Stimulated activated CD4-positive, alpha-beta T cell treated with anti-CD3 and anti-CD28 coated beads, Interleukin-15, amount 100 ng/mL, for 1 hour (primary cell): ENCODE data around the gene ZNF19.
"Not testable (repeated sequence)": the region's sequence is repeated elsewhere in the genome, so short reads cannot be mapped to it uniquely, and the experiment has no call there.

Experiments
- DNase-seq, 2 donors: peaks; one replicate each; pipeline ENCODE4 v3.0.0-alpha.2; 2020; ENCODE audit warnings: low read depth in 1 of 2, low spot score in 1 of 2

ZNF19 gene

DNA sequence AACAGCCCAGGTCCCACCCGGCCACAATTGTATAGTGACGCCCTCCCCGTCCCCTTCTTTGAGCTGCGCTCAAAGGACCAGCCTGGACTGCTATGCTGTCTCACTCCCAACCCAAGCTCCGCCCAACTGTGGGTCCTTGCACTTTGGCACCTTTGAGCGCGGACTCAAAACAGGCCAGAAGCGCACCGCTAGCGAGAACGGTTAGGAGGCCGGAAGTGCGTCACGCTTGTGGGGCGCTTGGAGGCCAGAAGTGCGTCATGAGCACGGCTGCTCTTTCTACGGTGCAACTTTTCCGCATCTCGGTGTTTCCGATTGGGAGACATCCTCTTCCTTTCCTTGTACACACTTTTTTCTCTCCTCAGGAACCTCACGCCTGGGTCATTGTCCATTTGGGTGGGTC lies at the start of gene ZNF19:
TSS of gene ZNF19 (minus strand) at position 203 of the 400 bp plus-strand sequence. CDS start 7,210 bp downstream, outside the sequence.
- no peak for DNase-seq

DNA sequence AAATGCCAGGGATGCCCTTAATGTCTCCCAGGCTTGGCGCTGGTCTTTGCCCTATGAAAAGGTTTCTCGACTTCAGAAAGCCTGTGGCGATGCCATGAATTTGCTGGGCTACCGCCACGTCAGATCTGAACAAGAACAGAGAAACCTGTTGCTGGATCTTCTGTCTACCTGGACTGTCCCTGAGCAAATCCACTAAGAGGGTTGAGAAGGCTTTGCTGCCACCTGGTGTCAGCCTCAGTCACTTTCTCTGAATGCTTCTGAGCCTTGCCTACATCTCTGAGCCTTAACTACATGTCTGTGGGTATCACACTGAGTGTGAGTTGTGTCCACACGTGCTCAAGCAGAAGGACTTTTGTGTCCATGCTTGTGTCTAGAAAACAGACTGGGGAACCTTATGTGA lies 48.5 kb upstream of the ZNF19 start:
- DNase-seq, result no peak

DNA sequence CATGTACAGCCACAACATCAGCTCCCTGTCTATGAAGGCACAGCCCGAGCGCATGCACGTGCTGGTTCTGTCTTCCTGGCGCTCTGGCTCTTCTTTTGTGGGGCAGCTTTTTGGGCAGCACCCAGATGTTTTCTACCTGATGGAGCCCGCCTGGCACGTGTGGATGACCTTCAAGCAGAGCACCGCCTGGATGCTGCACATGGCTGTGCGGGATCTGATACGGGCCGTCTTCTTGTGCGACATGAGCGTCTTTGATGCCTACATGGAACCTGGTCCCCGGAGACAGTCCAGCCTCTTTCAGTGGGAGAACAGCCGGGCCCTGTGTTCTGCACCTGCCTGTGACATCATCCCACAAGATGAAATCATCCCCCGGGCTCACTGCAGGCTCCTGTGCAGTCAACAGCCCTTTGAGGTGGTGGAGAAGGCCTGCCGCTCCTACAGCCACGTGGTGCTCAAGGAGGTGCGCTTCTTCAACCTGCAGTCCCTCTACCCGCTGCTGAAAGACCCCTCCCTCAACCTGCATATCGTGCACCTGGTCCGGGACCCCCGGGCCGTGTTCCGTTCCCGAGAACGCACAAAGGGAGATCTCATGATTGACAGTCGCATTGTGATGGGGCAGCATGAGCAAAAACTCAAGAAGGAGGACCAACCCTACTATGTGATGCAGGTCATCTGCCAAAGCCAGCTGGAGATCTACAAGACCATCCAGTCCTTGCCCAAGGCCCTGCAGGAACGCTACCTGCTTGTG lies 47.8 kb upstream of the ZNF19 start:
- no peak for DNase-seq

DNA sequence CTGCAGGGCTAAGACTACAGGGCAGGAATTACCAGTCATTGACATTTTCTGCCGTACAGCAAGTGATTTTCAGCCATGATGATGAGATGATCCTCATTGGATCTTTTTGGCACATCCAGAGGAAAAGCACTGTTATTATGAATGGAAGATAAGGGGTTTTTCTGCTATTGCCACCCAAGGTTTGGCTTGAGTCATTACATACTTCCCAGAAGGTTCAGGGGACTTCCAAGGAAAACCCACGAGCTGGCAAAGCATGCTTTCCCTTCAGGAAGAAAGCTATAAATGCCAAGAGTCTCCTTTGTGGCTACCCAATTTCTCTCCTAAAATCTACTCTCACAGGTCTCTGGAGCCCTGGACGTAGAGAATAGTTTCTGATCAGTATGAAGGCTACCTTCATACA lies 43.2 kb upstream of the ZNF19 start:
- DNase-seq, result no peak

DNA sequence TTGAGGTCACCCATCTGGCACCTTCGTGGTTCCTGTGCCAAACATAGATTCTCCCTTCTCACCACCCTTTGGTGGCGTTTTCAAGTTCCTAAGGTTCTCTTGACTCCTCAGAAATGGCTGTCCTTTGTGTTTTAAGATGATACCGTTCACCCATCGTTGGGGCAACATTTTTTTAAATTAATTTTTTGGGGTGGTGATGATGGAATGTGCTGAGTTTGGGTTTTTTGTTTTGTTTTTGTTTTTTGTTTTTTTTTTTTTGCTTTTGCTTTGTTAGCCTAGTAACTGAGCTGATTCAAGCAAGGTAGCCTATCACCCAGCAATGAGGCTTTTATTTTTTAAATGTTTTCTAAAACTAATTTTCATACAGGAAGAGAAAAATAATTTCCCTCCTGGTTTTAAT lies 39.7 kb upstream of the ZNF19 start:
- DNase-seq, result no peak

DNA sequence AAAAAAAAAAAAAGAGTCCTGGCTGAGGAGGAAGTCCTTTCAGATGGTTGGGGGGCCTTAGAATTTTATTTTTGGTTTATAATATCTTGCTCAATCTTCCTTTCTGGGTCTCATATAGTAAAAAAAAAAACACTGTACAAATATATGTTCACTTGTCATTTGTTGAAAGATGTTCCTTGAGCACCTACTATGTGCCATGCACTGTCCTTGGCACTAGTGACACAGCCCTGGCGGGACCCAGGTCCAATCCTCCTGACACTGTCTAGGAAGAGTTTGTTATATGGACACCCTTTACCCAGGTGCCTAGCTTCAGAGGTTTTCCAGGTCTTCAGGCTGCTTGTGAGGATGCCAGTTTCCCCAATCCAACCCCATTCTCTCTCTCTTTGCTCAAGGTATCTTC lies 39.1 kb upstream of the ZNF19 start:
- DNase-seq, result no peak

DNA sequence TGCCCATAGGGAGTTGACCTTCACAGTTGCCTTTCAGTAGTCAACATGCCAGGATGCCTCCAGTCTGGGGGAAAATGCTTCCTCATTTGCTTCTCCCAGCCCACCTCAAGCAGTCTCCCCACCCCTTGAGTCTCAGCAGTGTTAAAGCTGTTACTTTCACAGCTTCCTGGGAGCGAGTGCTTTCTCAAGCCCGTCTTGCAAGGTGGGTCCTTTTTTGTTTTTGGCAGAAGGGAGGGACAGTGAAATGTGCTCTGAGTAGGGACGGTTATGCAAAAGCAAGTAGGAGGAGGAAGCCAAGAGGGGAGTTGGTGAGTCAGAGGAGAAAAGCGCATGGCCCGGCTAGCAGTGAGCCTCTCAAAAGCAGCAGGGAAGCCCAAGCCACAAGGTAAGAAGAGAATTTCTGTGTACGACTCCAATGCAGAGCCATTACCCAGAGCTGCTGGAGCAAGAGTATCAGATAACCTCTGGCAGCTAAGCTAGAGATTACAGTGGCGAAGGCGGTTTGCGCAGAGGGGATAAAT lies 37.0 kb upstream of the ZNF19 start, which contains the start of gene CHST4:
TSS of gene CHST4 (plus strand) at position 316 of the 521 bp plus-strand sequence. CDS start 10,252 bp downstream, outside the sequence.
- no peak for DNase-seq

DNA sequence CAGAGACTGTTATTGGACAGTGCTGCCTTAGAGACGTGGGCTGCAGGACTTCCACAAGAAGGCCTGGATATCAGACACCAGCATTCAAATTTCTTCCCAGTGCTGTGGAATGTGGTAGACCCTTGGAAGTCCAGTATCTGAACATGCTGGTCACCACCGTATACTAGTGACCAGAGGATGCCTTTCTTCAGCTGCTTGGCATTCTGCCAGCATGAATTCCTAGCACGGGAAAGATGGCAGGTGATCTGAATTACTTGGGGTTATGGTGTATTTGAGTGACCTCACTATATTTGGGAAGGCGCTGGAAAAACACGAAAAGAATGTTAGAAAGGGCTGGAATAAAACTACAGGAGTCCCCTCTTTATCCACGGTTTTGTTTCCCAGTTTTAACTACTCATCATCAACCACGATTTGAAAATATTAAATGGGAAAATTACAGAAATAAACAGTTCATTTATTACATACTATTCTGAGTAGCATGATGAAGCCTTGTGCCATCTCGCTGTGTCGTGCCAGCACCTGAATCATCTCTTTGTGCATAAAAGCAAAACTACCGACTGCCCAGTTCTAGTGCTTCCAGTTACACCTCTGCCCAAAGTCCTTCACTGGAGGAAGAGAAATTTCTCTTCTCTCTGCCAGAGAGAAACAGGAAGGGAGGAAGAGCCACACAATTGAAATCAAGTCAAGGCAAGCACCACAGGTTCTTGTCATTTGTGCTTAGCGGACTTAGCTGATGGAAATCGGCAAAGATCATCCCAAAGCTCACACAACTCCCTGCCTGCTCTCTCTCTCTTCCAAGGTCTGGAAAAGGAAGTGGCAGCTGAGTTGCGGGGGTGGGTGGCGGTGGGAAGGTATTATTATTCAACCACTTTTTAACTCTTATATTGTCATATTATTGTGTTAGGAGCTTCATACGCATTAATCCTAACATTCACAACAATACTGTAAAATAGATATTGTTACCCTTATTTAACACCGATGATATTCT lies 35.7 kb upstream of the ZNF19 start:
- no peak for DNase-seq

DNA sequence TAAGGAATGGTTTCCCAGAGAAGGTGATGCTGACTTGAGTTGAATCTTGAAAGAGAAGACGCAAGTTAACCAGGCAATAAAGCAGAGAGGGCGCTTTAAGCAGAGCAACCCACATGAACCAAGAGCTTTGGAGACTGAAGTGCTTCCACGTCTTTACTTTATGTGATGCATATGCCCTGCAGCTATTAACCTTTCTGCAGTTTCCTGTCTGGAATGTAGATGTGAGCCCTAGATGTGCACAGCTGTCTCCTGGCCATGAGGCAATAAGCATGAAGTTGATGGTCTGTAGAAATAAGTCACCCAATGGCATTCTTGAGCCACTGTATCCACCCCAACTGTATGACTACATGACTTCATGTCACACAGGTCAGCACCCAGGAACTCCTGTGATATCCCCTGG lies 31.4 kb upstream of the ZNF19 start:
- no peak for DNase-seq

DNA sequence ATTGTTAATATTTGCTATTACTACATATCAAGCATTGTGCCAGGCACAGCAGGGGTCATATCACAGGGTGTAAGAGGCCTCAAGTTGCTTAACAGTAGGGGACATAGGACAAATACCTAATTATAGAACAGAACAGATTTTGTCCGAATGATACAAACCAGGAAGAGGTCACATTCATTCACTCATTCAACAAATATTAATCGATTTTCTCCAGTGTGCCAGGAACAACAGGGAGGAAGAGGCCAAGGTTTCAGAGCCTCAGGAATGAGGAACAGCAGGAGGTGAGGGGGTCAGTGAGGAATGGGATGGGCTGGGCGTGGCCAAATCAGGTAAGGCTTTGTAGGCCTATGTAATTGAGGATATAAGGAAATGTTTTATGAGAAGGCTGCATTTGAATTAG lies 25.9 kb upstream of the ZNF19 start:
- no peak for DNase-seq

DNA sequence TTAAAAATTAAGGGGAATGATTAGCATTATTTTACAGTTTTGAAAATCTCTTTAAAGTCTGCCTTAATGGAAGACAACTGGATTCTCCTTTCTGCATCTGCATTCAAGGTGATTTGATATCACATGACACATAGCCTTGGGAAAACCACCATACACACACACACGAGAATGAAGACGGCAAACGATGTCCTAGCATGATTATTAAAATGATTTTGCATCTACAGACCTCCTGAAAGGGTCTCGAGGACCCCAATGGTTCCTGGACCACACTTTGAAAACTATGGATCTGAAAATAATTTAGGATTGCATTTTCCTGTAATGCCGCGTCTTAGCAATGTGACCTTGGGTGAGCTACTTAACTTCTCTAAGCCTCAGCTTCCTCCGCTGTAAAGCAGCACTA lies 25.4 kb upstream of the ZNF19 start:
- no peak for DNase-seq

DNA sequence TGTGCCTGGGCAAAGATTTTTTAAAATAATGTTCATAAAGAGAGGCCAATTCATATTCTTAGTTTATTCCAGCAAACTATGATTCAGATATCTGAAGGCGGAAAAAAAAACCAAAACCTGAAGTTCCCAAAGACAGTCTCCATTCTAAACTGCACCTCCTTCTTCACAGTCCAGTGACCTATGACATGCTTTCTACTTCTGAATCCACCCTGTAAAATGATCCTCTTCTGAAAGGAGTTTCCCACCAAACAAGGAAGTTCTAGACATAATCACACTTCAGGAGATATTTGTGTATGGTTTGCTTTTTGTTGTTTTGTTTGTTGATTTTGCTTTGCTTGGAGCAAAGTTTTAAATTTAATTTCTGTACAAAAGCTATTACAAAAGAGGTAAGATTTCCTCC lies 24.2 kb upstream of the ZNF19 start:
- no peak for DNase-seq

DNA sequence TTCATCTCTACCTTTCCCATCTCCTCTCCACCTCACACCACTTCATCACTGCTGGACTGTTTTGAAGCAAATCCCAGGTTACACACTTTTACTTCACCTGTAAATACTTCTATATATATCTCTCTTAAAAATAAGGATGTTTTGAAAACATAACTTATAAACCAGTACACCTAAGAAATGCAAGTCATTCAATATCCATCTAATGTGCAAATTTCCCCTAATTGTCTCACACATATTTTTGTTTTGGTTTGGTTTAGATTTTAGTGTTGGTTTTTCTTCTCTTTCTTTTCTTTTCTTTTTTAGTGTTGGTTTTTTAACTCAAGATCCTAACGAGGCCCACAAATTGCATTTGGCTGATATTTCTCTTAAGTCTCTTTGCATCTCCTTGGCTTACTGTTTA lies 17.9 kb upstream of the ZNF19 start:
- DNase-seq, result no peak

DNA sequence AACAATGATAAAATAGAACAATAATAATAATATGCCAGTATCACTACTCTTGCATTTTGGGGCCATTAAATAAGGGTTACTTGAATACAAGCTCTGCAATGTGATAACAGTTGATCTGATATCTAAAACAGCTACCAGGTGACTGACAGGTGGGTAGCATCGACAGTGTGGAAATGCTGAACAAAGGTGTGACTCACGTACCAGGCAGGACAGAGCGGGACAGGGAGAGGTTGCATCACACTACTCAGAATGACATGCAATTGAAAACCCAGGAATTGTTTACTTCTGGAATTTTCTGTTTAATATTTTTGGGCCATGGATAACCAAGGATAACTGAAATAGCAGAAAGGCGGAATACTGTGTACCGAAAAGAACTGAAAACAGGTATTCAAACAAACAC lies 15.8 kb upstream of the ZNF19 start:
- DNase-seq, result no peak

DNA sequence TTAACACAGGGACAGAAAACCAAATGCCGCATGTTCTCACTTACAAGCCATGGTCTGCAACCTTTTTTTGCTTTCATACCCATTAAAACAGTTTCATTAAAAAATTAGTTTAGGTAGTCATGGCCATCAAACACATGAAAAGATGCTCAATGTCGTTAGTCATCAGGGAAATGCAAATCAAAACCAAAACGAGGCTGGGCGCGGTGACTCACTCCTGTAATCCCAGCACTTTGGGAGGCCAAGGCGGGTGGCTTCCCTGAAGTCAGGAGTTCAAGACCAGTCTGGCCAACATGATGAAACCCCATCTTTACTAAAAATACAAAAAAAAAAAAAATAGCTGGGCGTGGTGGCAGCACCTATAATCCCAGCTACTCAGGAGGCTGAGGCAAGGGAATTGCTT lies 14.9 kb upstream of the ZNF19 start:
- not testable (repeated sequence) for DNase-seq

DNA sequence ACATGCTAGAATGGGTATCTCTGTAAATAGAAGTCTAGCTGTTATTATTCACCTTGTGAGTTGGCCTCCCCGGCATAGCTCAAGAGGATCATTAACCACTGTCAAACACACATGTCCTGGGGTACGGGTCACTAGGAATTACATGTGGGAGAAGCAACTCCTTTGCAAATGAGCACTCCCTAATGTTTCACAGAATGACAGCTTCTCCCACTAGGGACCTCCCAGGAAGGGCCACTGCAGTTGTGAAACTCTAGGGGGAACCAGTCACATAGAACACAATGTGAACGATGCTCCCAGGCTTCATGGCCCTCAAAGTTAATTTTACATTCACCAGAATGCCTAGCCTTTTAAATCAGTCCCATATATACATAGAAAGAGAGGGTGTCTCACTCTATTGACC lies 12.4 kb upstream of the ZNF19 start:
- DNase-seq, result no peak

DNA sequence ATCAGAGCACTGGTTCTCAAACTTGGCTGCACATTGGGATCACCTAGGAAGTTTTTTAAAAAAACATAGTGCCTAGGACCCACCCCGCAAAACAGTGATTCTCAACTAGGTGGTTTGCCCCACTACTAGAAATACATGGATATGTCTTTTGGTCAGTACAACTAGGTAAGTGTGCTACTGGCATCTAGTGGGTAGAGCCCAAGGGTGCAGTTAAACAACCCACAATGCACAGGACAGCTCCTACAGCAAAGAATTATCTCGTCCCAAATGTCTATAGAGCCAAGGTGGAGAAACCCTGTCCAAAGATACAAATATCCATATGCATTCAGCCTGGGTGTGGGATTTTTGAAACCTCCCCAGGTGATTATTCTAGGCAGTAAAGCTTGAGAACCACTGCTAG lies 11.8 kb upstream of the ZNF19 start:
- DNase-seq, result no peak

DNA sequence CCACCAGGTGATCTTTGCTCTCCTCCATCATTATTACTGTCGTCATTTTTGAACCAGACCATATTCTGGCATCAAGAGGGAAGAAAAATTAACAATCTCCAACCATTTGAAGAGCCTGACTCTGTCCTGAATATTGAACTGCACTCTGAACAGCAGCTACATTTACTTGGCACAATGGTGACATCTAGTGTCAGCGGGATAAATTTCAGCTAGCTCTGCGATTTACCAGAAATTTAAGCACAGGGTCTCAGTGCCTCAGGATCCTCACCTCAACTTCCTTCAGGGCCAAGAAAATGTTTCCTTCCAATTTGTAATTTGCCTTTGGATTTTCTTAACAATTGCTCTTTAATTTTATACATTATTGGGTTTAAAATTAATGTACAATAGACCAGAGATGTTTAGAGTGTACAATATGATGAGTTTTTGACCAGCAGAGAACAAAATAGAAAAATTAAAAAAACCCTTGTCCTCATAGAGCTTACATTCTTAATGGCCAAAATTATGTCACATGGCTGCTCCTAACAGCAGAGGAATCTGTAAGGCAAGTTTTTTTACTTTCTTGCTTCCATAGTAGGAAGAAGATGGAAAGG lies 10.7 kb upstream of the ZNF19 start:
- no peak for DNase-seq

DNA sequence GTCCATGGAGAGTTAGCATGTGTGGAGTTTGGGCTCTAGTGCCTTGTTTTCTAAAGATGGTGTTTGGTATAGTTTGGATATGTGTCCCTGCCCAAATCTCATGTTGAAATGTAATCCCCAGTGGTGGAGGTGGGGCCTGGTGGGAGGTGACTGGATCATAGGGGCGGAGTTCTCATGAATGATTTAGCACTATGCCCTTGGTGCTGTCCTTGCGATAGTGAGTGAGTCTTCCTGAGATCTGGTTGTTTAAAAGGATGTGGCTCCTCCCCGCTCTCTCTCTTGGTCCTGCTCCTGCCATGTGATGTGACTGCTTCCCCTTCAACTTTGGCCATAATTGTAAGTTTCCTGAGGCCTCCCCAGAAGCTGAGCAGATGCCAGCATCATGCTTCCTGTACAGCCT lies 8.9 kb upstream of the ZNF19 start:
- DNase-seq, result no peak

DNA sequence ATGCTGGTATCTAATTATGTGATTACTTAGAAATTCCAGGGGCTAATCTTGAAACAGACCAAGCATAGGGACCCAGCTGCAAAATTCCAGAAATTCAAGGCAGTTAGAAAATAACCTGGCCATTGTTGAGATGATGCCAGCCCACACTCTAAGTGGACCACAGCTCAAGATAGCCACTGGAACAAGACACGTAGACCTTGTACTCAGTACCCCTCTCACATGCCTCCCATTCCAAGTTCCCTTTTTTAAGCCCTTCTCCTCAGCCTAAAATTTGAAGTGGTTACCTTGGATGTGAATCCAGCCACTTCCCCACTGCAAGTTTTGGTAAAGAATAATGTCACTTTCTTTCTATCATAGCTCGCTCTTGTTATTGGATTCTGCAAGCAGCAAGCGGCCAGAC lies 4.1 kb upstream of the ZNF19 start:
- no peak for DNase-seq

DNA sequence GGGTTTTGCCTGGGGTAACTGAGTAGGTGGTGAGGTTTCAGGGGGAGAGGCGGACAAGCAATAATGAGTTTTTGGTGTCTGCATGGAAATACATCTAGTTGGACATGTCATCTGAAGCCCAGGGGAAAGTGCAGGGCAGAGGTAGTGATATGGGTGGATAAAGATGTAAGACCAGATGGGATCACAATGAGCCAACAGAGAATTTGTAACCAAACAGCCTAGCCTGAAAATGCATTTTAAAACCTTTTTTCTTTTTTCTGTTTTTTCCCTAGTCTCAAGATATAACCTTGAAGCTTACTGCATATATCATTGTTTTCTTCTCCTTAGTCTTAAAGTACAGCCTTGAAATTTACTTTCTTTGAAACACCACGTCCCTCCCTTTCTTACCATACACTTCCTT lies 3.7 kb upstream of the ZNF19 start:
- DNase-seq, result no peak

DNA sequence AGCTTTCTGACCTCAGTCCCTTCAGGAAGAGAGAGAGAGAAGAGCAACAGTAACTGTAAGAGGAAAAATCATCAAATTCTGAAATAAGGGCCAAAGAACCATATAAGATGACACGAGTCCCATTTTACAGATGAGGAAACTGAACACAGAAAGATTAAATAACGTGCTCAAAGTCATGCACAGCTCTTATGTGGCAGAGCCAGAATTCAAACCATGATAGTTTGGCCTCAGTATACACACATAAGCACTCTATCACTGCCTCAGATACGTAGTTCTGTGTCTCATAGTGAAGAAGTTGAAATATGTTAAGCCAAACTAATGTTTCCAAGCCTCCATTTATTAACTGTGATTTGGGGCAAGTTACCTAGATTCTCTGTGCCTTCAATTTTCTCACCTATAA lies 1.9 kb upstream of the ZNF19 start:
- DNase-seq, result no peak
